Measurements from ENCODE around the gene FAM168B. TPM values are rescaled to one million over a fixed set of nuclear protein-coding genes. Genes with fewer than 3 reads are reported as not detected.
A peak's percentile ranks its signal among the peaks of the same experiment; 100 is the strongest.
"Not testable (repeated sequence)": the region's sequence is repeated elsewhere in the genome, so short reads cannot be mapped to it uniquely, and the experiment has no call there.

The FAM168B gene
- total RNA-seq (2014; rRNA removed; shearing (Covaris generic)) = 65.5 and 69.6 TPM in 2 replicates
- polyA plus RNA-seq (2015; cell fraction: cytosol; rRNA removed) = 107 and 121 TPM in 2 replicates
- polyA plus RNA-seq (2015; cell fraction: nucleus; rRNA removed) = 42.6 and 48.6 TPM in 2 replicates

GRCh38 chr2:131093006-131093695 lies at the start of gene FAM168B:
FAM168B (minus strand) TSS chr2:131093460; CDS start chr2:131082646, 10,814 bp downstream.
- in situ Hi-C loops (cut with HindIII; ENCODE audit: low pct_unique_long_range_greater_than_20kb, low sequenced_read_pairs) = no loop called here

GRCh38 chr2:131142849-131143248 lies 49.6 kb upstream of the FAM168B start:
- in situ Hi-C loops (cut with HindIII; ENCODE audit: low pct_unique_long_range_greater_than_20kb, low sequenced_read_pairs) = no loop called here
- DNase-seq (ENCODE audit: low read depth, low spot score) = no peak

More at GRCh38 chr2:131093006-131093695, at the start of gene FAM168B:
- peak; percentile 84 for DNase-seq (ENCODE audit: low read depth, low spot score)

GRCh38 chr2:131140581-131140980 lies 47.3 kb upstream of the FAM168B start:
- DNase-seq (ENCODE audit: low read depth, low spot score) = no peak
- in situ Hi-C loops (cut with HindIII; ENCODE audit: low pct_unique_long_range_greater_than_20kb, low sequenced_read_pairs) = no loop called here

GRCh38 chr2:131132729-131133128 lies 39.5 kb upstream of the FAM168B start:
- no peak for DNase-seq (ENCODE audit: low read depth, low spot score)
- in situ Hi-C loops (cut with HindIII; ENCODE audit: low pct_unique_long_range_greater_than_20kb, low sequenced_read_pairs) = no loop called here

GRCh38 chr2:131130298-131130596 lies 37.0 kb upstream of the FAM168B start:
- in situ Hi-C loops (cut with HindIII; ENCODE audit: low pct_unique_long_range_greater_than_20kb, low sequenced_read_pairs) = no loop called here

GRCh38 chr2:131127981-131128380 lies 34.7 kb upstream of the FAM168B start:
- in situ Hi-C loops (cut with HindIII; ENCODE audit: low pct_unique_long_range_greater_than_20kb, low sequenced_read_pairs) = no loop called here
- no peak for DNase-seq (ENCODE audit: low read depth, low spot score)

More at GRCh38 chr2:131130298-131130596, 37.0 kb upstream of the FAM168B start:
- no peak for DNase-seq (ENCODE audit: low read depth, low spot score)

- in situ Hi-C loops (cut with HindIII; ENCODE audit: low pct_unique_long_range_greater_than_20kb, low sequenced_read_pairs) = no loop called here
- DNase-seq (ENCODE audit: low read depth, low spot score) = no peak
Measured at GRCh38 chr2:131127076-131127475, 33.8 kb upstream of the FAM168B start.

- peak; percentile 64 for DNase-seq (ENCODE audit: low read depth, low spot score)
- in situ Hi-C loops (cut with HindIII; ENCODE audit: low pct_unique_long_range_greater_than_20kb, low sequenced_read_pairs) = no loop called here
Measured at GRCh38 chr2:131126436-131126835, 33.2 kb upstream of the FAM168B start.

- no peak for DNase-seq (ENCODE audit: low read depth, low spot score)
- in situ Hi-C loops (cut with HindIII; ENCODE audit: low pct_unique_long_range_greater_than_20kb, low sequenced_read_pairs) = no loop called here
Measured at GRCh38 chr2:131125195-131125757, 32.0 kb upstream of the FAM168B start.

GRCh38 chr2:131123192-131123591 lies 29.9 kb upstream of the FAM168B start:
- no peak for DNase-seq (ENCODE audit: low read depth, low spot score)
- in situ Hi-C loops (cut with HindIII; ENCODE audit: low pct_unique_long_range_greater_than_20kb, low sequenced_read_pairs) = no loop called here

GRCh38 chr2:131122496-131122895 lies 29.2 kb upstream of the FAM168B start:
- no peak for DNase-seq (ENCODE audit: low read depth, low spot score)
- in situ Hi-C loops (cut with HindIII; ENCODE audit: low pct_unique_long_range_greater_than_20kb, low sequenced_read_pairs) = no loop called here

- in situ Hi-C loops (cut with HindIII; ENCODE audit: low pct_unique_long_range_greater_than_20kb, low sequenced_read_pairs) = no loop called here
- DNase-seq (ENCODE audit: low read depth, low spot score) = no peak
Measured at GRCh38 chr2:131121464-131121863, 28.2 kb upstream of the FAM168B start.

- in situ Hi-C loops (cut with HindIII; ENCODE audit: low pct_unique_long_range_greater_than_20kb, low sequenced_read_pairs) = no loop called here
- no peak for DNase-seq (ENCODE audit: low read depth, low spot score)
Measured at GRCh38 chr2:131120815-131121317, 27.6 kb upstream of the FAM168B start.

GRCh38 chr2:131115752-131116151 lies 22.5 kb upstream of the FAM168B start:
- in situ Hi-C loops (cut with HindIII; ENCODE audit: low pct_unique_long_range_greater_than_20kb, low sequenced_read_pairs) = no loop called here
- DNase-seq (ENCODE audit: low read depth, low spot score) = no peak

GRCh38 chr2:131114950-131115349 lies 21.7 kb upstream of the FAM168B start:
- in situ Hi-C loops (cut with HindIII; ENCODE audit: low pct_unique_long_range_greater_than_20kb, low sequenced_read_pairs); DNase-seq (ENCODE audit: low read depth, low spot score): not testable (repeated sequence)

- in situ Hi-C loops (cut with HindIII; ENCODE audit: low pct_unique_long_range_greater_than_20kb, low sequenced_read_pairs) = no loop called here
- no peak for DNase-seq (ENCODE audit: low read depth, low spot score)
Measured at GRCh38 chr2:131113566-131114227, 20.4 kb upstream of the FAM168B start.

GRCh38 chr2:131112529-131112928 lies 19.3 kb upstream of the FAM168B start:
- in situ Hi-C loops (cut with HindIII; ENCODE audit: low pct_unique_long_range_greater_than_20kb, low sequenced_read_pairs) = no loop called here

GRCh38 chr2:131105950-131106801 lies 12.9 kb upstream of the FAM168B start:
- in situ Hi-C loops (cut with HindIII; ENCODE audit: low pct_unique_long_range_greater_than_20kb, low sequenced_read_pairs) = no loop called here
- DNase-seq (ENCODE audit: low read depth, low spot score) = peak; percentile 35

More at GRCh38 chr2:131112529-131112928, 19.3 kb upstream of the FAM168B start:
- DNase-seq (ENCODE audit: low read depth, low spot score) = no peak
